Mammary epithelial cell (primary cell): ENCODE data around the gene FABP2.
"Not testable (repeated sequence)": the region's sequence is repeated elsewhere in the genome, so short reads cannot be mapped to it uniquely, and the experiment has no call there.

Experiments
- EZH2 ChIP-seq: IDR thresholded peaks from 2 replicates; pipeline ENCODE4 v1.6.1; 2012; ENCODE audit warnings: low read length, inconsistent platforms, borderline replicate concordance
- TF ChIP-seq, protein P1 (sequence below), 2 donors: IDR thresholded peaks in 1 of 2; conservative IDR thresholded peaks in 1 of 2; 2 replicates each; pipeline ENCODE4 v1.5.1; 2011 to 2012; ENCODE audit warnings: inconsistent platforms in 2 of 2, low read length in 2 of 2, mild to moderate bottlenecking in 2 of 2, control low read depth in 1 of 2, low read depth in 1 of 2; ENCODE audit not compliant: insufficient read depth in 1 of 2; ENCODE audit errors: extremely low read depth in 1 of 2

DNA sequence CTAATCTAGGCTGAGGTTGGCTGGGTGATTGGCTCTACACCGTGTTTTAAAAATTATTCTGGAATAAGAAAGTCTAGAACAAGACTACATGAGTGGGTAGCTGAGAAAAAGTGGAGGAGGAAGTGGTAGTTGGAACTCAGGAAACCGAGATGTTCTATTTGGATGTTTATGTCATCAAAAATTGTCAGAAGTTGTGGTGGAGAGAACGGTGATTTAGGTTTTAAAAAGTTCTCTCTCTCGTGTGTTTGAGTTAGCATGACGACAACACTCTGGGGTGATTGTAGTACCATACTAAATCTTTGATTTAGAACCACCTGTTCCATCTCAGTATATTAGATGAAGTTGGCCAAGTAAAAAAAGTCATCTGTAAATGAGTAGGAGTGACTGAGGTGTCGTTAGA lies 41.4 kb upstream of the FABP2 start:
- TF ChIP-seq, protein P1, sequence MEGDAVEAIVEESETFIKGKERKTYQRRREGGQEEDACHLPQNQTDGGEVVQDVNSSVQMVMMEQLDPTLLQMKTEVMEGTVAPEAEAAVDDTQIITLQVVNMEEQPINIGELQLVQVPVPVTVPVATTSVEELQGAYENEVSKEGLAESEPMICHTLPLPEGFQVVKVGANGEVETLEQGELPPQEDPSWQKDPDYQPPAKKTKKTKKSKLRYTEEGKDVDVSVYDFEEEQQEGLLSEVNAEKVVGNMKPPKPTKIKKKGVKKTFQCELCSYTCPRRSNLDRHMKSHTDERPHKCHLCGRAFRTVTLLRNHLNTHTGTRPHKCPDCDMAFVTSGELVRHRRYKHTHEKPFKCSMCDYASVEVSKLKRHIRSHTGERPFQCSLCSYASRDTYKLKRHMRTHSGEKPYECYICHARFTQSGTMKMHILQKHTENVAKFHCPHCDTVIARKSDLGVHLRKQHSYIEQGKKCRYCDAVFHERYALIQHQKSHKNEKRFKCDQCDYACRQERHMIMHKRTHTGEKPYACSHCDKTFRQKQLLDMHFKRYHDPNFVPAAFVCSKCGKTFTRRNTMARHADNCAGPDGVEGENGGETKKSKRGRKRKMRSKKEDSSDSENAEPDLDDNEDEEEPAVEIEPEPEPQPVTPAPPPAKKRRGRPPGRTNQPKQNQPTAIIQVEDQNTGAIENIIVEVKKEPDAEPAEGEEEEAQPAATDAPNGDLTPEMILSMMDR (conservative IDR thresholded peaks at IDR 0.05 in 1 of 2, IDR thresholded peaks at IDR 0.05 in 1 of 2; ENCODE audit: extremely low read depth in 1 of 2, insufficient read depth in 1 of 2, low read depth in 1 of 2, low read length in 2 of 2), result not testable (repeated sequence)
- not testable (repeated sequence) for TF ChIP-seq EZH2
